SK-N-SH (cell line): ENCODE results near the gene TCF19.
"Not testable (repeated sequence)": the region's sequence is repeated elsewhere in the genome, so short reads cannot be mapped to it uniquely, and the experiment has no call there.

ENCODE experiments used
- CTCF ChIP-seq: fragments of 200-600 bp; sonication (generic); IDR thresholded peaks from 2 replicates; pipeline ENCODE4 v1.6.1; 2017; ENCODE audit warnings: antibody characterized with exemption, mild to moderate bottlenecking, moderate library complexity
- EP300 ChIP-seq, 2 experiments: IDR thresholded peaks; 2 replicates each; pipeline versions ENCODE4 v1.4.0 to v1.6.1; 2012; ENCODE audit warnings: borderline replicate concordance in 1 of 2, low read depth in 1 of 2, low read length in 1 of 2
- FOXJ3 ChIP-seq: sonication (generic); formaldehyde crosslinking; IDR thresholded peaks from 2 replicates; pipeline ENCODE4 v1.5.1; 2020; ENCODE audit warnings: mild to moderate bottlenecking, missing genetic modification reagents
- FOXM1 ChIP-seq: IDR thresholded peaks from 2 replicates; pipeline ENCODE4 v1.4.0; 2012; ENCODE audit warnings: low read depth, mild to moderate bottlenecking
- NFIC ChIP-seq: IDR thresholded peaks from 2 replicates; pipeline ENCODE4 v1.4.0; 2012; ENCODE audit warnings: borderline replicate concordance
- NRF1 ChIP-seq: IDR thresholded peaks from 2 replicates; pipeline ENCODE4 v1.6.1; 2012; ENCODE audit warnings: low read depth, mild to moderate bottlenecking, low read length
- POLR2AphosphoS5 ChIP-seq: IDR thresholded peaks from 2 replicates; pipeline ENCODE4 v1.6.1; 2012; ENCODE audit warnings: low read depth, low read length
- SIN3A ChIP-seq: IDR thresholded peaks from 2 replicates; pipeline ENCODE4 v1.6.1; 2012; ENCODE audit warnings: low read depth, mild to moderate bottlenecking, low read length, moderate library complexity, borderline replicate concordance
- TF ChIP-seq, protein P1 (sequence below): IDR thresholded peaks from 2 replicates; pipeline ENCODE4; 2012
- TF ChIP-seq, protein P2 (sequence below): fragments of 150-350 bp; IDR thresholded peaks from 2 replicates; pipeline ENCODE4 v1.6.1; 2016; ENCODE audit warnings: mild to moderate bottlenecking, low read depth, low read length
- TF ChIP-seq, protein P3 (sequence below): IDR thresholded peaks from 2 replicates; pipeline ENCODE4 v1.4.0; 2012; ENCODE audit warnings: low read depth

DNA sequence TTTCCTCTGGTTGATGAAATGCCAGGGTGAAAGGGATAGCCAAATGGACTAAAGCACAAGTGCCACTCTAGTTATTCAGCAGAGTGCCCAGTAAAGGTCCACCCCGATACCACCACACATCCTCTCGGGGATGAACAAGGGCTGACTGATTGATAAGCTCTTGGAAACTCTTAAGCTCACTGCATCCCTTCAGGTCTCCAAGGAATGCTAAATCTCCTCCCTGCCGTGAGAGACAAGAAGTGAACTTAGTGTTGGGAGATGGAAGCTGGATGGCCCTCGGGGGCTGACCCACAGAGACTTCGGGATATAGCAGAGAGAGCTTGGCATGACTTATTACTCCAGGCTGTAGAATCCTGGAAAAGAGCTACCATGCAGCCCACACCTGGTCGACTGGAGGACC lies 25.5 kb downstream of the TCF19 start:
- not testable (repeated sequence) for TF ChIP-seq FOXM1; CTCF; NFIC; POLR2AphosphoS5; FOXJ3; NRF1; SIN3A; EP300 (IDR thresholded peaks at IDR 0.05; ENCODE audit: borderline replicate concordance in 1 of 2, low read depth in 1 of 2, low read length in 1 of 2)
- TF ChIP-seq, protein P1, sequence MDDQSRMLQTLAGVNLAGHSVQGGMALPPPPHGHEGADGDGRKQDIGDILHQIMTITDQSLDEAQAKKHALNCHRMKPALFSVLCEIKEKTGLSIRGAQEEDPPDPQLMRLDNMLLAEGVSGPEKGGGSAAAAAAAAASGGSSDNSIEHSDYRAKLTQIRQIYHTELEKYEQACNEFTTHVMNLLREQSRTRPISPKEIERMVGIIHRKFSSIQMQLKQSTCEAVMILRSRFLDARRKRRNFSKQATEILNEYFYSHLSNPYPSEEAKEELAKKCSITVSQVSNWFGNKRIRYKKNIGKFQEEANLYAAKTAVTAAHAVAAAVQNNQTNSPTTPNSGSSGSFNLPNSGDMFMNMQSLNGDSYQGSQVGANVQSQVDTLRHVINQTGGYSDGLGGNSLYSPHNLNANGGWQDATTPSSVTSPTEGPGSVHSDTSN = not testable (repeated sequence)
- TF ChIP-seq, protein P2, sequence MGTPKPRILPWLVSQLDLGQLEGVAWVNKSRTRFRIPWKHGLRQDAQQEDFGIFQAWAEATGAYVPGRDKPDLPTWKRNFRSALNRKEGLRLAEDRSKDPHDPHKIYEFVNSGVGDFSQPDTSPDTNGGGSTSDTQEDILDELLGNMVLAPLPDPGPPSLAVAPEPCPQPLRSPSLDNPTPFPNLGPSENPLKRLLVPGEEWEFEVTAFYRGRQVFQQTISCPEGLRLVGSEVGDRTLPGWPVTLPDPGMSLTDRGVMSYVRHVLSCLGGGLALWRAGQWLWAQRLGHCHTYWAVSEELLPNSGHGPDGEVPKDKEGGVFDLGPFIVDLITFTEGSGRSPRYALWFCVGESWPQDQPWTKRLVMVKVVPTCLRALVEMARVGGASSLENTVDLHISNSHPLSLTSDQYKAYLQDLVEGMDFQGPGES = not testable (repeated sequence)
- TF ChIP-seq, protein P3, sequence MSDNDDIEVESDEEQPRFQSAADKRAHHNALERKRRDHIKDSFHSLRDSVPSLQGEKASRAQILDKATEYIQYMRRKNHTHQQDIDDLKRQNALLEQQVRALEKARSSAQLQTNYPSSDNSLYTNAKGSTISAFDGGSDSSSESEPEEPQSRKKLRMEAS = not testable (repeated sequence)
